HEK293 (cell line): ENCODE data around the gene BLOC1S4.

ENCODE experiments used
- CTCF ChIA-PET: fragments of 350-600 bp; formaldehyde crosslinking; extraction: SDS; loops from one replicate; lab custom pipeline; 2021; ENCODE audit warnings: antibody characterized with exemption; lab: Yijun Ruan, JAX
- POLR2A ChIA-PET: fragments of 300-600 bp; formaldehyde crosslinking; extraction: SDS; loops from one replicate; lab custom pipeline; 2020; ENCODE audit warnings: antibody characterized with exemption, inconsistent platforms; lab: Yijun Ruan, JAX
- H3K27ac ChIP-seq: fragments of 200-500 bp; sonication (Bioruptor generic); 2 replicates; pipeline ENCODE4 v1.5.1; 2014; ENCODE audit warnings: low read depth, low read length, control low read depth, inconsistent platforms; ENCODE audit errors: extremely low read depth
- H3K36me3 ChIP-seq, 2 experiments: fragments of 200-500 bp in 1 of 2; sonication (Bioruptor generic) in 1 of 2; 1 replicate in 1 of 2; 2 replicates in 1 of 2; pipeline ENCODE4 v1.5.1; 2014 to 2017; ENCODE audit warnings: inconsistent platforms in 2 of 2, low read length in 2 of 2; ENCODE audit not compliant: control insufficient read depth in 2 of 2, insufficient read depth in 1 of 2
- H3K4me1 ChIP-seq: fragments of 200-500 bp; sonication (Bioruptor generic); 2 replicates; pipeline ENCODE4 v1.5.1; 2014; ENCODE audit warnings: mild to moderate bottlenecking, low read length, inconsistent platforms; ENCODE audit not compliant: control insufficient read depth, insufficient read depth
- H3K4me3 ChIP-seq: 2 replicates; pipeline ENCODE4 v1.5.1; 2011; ENCODE audit warnings: low read depth, mild to moderate bottlenecking, control low read depth, low read length, moderate library complexity
- H3K9me3 ChIP-seq: fragments of 200-500 bp; sonication (Bioruptor generic); 2 replicates; pipeline ENCODE4 v1.5.1; 2014; ENCODE audit warnings: low read depth, low read length, inconsistent platforms; ENCODE audit not compliant: control insufficient read depth, insufficient read depth
- BCL11B ChIP-seq: fragments of 450-650 bp; formaldehyde crosslinking; IDR thresholded peaks from 2 replicates; pipeline ENCODE4 v1.5.1; 2016; ENCODE audit warnings: low read depth, missing biosample characterization, missing genetic modification characterization
- PBX3 ChIP-seq: sonication (generic); formaldehyde crosslinking; IDR thresholded peaks from 2 replicates; pipeline ENCODE4 v1.8.1; 2022; ENCODE audit warnings: mild to moderate bottlenecking, moderate library complexity, missing genetic modification reagents
- SETDB1 ChIP-seq: IDR thresholded peaks from one replicate; pipeline ENCODE4 v1.6.1; 2017; ENCODE audit warnings: mild to moderate bottlenecking, low read length, moderate library complexity, mixed read lengths; ENCODE audit not compliant: insufficient read length
- SP7 ChIP-seq: fragments of 450-650 bp; formaldehyde crosslinking; IDR thresholded peaks from 2 replicates; pipeline ENCODE4 v1.5.1; 2016; ENCODE audit warnings: missing biosample characterization, missing genetic modification characterization
- ZBTB26 ChIP-seq: fragments of 450-650 bp; formaldehyde crosslinking; optimal IDR thresholded peaks from 2 replicates; pipeline ENCODE3; 2016; ENCODE audit warnings: missing biosample characterization, mild to moderate bottlenecking, missing genetic modification characterization
- ZFP41 ChIP-seq: fragments of 450-650 bp; formaldehyde crosslinking; IDR thresholded peaks from 2 replicates; pipeline ENCODE4 v1.5.1; 2016; ENCODE audit warnings: missing biosample characterization, missing genetic modification characterization, borderline replicate concordance
- ZNF112 ChIP-seq: fragments of 450-650 bp; formaldehyde crosslinking; IDR thresholded peaks from 2 replicates; pipeline ENCODE4 v1.5.0; 2017; ENCODE audit warnings: missing biosample characterization, missing genetic modification characterization
- ZNF175 ChIP-seq: fragments of 450-650 bp; formaldehyde crosslinking; IDR thresholded peaks from 2 replicates; pipeline ENCODE4 v1.5.1; 2016; ENCODE audit warnings: missing biosample characterization, missing genetic modification characterization
- ZNF211 ChIP-seq: fragments of 450-650 bp; formaldehyde crosslinking; IDR thresholded peaks from 2 replicates; pipeline ENCODE4 v1.5.1; 2016; ENCODE audit warnings: low read depth, missing biosample characterization, missing genetic modification characterization
- ZNF335 ChIP-seq: fragments of 450-650 bp; formaldehyde crosslinking; conservative IDR thresholded peaks from 2 replicates; pipeline ENCODE4 v1.5.1; 2016; ENCODE audit warnings: missing biosample characterization, missing genetic modification characterization
- ZNF350 ChIP-seq: fragments of 450-650 bp; formaldehyde crosslinking; IDR thresholded peaks from 2 replicates; pipeline ENCODE4 v1.5.0; 2017; ENCODE audit warnings: missing biosample characterization, mild to moderate bottlenecking, missing genetic modification characterization
- ZNF449 ChIP-seq: fragments of 450-650 bp; formaldehyde crosslinking; IDR thresholded peaks from 2 replicates; pipeline ENCODE4 v1.5.1; 2017; ENCODE audit warnings: missing biosample characterization, mild to moderate bottlenecking, missing genetic modification characterization, moderate library complexity
- ZNF518A ChIP-seq: fragments of 450-650 bp; formaldehyde crosslinking; conservative IDR thresholded peaks from 2 replicates; pipeline ENCODE4 v1.5.1; 2016; ENCODE audit warnings: low read depth, missing biosample characterization, missing genetic modification characterization
- ZNF692 ChIP-seq: fragments of 450-650 bp; formaldehyde crosslinking; IDR thresholded peaks from 2 replicates; pipeline ENCODE4 v1.5.1; 2016; ENCODE audit warnings: missing biosample characterization, missing genetic modification characterization
- ZNF701 ChIP-seq: fragments of 450-650 bp; formaldehyde crosslinking; IDR thresholded peaks from 2 replicates; pipeline ENCODE4 v1.5.1; 2016; ENCODE audit warnings: missing biosample characterization, missing genetic modification characterization
- ZNF747 ChIP-seq: fragments of 450-650 bp; formaldehyde crosslinking; IDR thresholded peaks from 2 replicates; pipeline ENCODE4 v1.5.1; 2016; ENCODE audit warnings: missing biosample characterization, missing genetic modification characterization
- ZNF830 ChIP-seq: fragments of 450-650 bp; IDR thresholded peaks from 2 replicates; pipeline ENCODE4 v1.5.0; 2018; ENCODE audit warnings: missing biosample characterization, missing genetic modification characterization, low read depth, mild to moderate bottlenecking, moderate library complexity

Gene BLOC1S4

GRCh38 chr4:6709230-6710114 lies 6.5 kb upstream of the BLOC1S4 start, which contains the start of gene MRFAP1L1 (continued):
- no peak for TF ChIP-seq ZNF518A
- no peak; the same call in 1 of the 2 replicates for TF ChIP-seq SP7 (tag by site-specific recombination)
- TF ChIP-seq ZNF112 (tag by site-specific recombination): no peak
- no peak for TF ChIP-seq SETDB1
- TF ChIP-seq ZNF211: no peak
- no peak for TF ChIP-seq ZNF747
- peak; percentile 89 for TF ChIP-seq ZBTB26 (tag by site-specific recombination)
- no peak for TF ChIP-seq ZNF449 (tag by site-specific recombination)
- no peak for TF ChIP-seq ZNF701
- TF ChIP-seq ZNF830 (tag by site-specific recombination): no peak
- no peak for TF ChIP-seq ZNF350
- no peak for TF ChIP-seq BCL11B (tag by site-specific recombination)
- TF ChIP-seq ZFP41: no peak
- no peak for TF ChIP-seq PBX3 (CRISPR knock-in tag)
- 0 out of 2 replicates have a peak, but pooled peaks have one; percentile 4 for TF ChIP-seq ZNF692 (tag by site-specific recombination)

- H3K27ac ChIP-seq: no peak overlapping the region
- no peaks in the 10 kb centered on the region for H3K4me1 ChIP-seq
- POLR2A ChIA-PET: interaction anchor here (1.0 to 1.7 kb wide), 4 partner anchors 35 to 73 kb away, joined by 3 to 8 read pairs (median 5); a partner anchor contains a TSS
- H3K36me3 ChIP-seq: peaks cover 0 to 23% of the 10 kb centered on the region in 2 experiments; a peak in 1 of 3 replicates
- H3K9me3 ChIP-seq: no peaks in the 10 kb centered on the region
- TF ChIP-seq ZNF175 (tag by site-specific recombination): no peak
- TF ChIP-seq ZNF335 (tag by site-specific recombination): peak; percentile 10; the same call in 1 of the 2 replicates
- H3K4me3 ChIP-seq: peak overlapping the region; percentile 16
- CTCF ChIA-PET: interaction anchor here (0.6 kb wide), 1 partner anchor 252 kb away, joined by 3 read pairs; no protein-coding TSS in a partner anchor
Observed at GRCh38 chr4:6710282-6710681, 5.7 kb upstream of the BLOC1S4 start.
